HG03521 (cell line): ENCODE data around the gene GNG7.
"Not testable (repeated sequence)": the region's sequence is repeated elsewhere in the genome, so short reads cannot be mapped to it uniquely, and the experiment has no call there.

ENCODE experiments used
- ATAC-seq: cut with Tn5 transposase; IDR thresholded peaks from one replicate; pipeline ENCODE4 v1.9.1; 2021; ENCODE audit warnings: mild to moderate bottlenecking, moderate library complexity; ENCODE audit not compliant: unreplicated experiment

The GNG7 gene

GRCh38 chr19:2523630-2524311, 178.7 kb downstream of the GNG7 start:
- no peak for ATAC-seq

GRCh38 chr19:2519482-2519881, 183.0 kb downstream of the GNG7 start:
- ATAC-seq = no peak

GRCh38 chr19:2518856-2519255, 183.6 kb downstream of the GNG7 start:
- not testable (repeated sequence) for ATAC-seq

- ATAC-seq = no peak
Measured at GRCh38 chr19:2517881-2518601, 184.5 kb downstream of the GNG7 start.

- ATAC-seq = no peak
Measured at GRCh38 chr19:2516727-2517126, 185.8 kb downstream of the GNG7 start.

GRCh38 chr19:2514981-2515518, 187.4 kb downstream of the GNG7 start:
- no peak for ATAC-seq

- no peak for ATAC-seq
Measured at GRCh38 chr19:2512523-2513431, 189.7 kb downstream of the GNG7 start.

GRCh38 chr19:2511991-2512390, 190.5 kb downstream of the GNG7 start:
- ATAC-seq = no peak

- no peak for ATAC-seq
Measured at GRCh38 chr19:2511570-2511969, 190.9 kb downstream of the GNG7 start.

- no peak for ATAC-seq
Measured at GRCh38 chr19:2509096-2509495, 193.4 kb downstream of the GNG7 start.

- no peak for ATAC-seq
Measured at GRCh38 chr19:2507109-2507508, 195.4 kb downstream of the GNG7 start.

- not testable (repeated sequence) for ATAC-seq
Measured at GRCh38 chr19:2506656-2507055, 195.8 kb downstream of the GNG7 start.

- ATAC-seq = no peak
Measured at GRCh38 chr19:2503521-2504109, 198.9 kb downstream of the GNG7 start.

GRCh38 chr19:2500841-2501261, 201.6 kb downstream of the GNG7 start:
- no peak for ATAC-seq

GRCh38 chr19:2500156-2500555, 202.3 kb downstream of the GNG7 start:
- ATAC-seq = no peak

- no peak for ATAC-seq
Measured at GRCh38 chr19:2497186-2497585, 205.3 kb downstream of the GNG7 start.

- ATAC-seq = no peak
Measured at GRCh38 chr19:2495651-2496316, 206.7 kb downstream of the GNG7 start.

GRCh38 chr19:2495130-2495641, 207.3 kb downstream of the GNG7 start:
- ATAC-seq = no peak

- ATAC-seq = no peak
Measured at GRCh38 chr19:2494447-2495129, 207.9 kb downstream of the GNG7 start.

- ATAC-seq = no peak
Measured at GRCh38 chr19:2494084-2494446, 208.4 kb downstream of the GNG7 start.
